HepG2 (cell line): ENCODE results near the gene SLC34A3. TPM values are rescaled to one million over a fixed set of nuclear protein-coding genes. Genes with fewer than 3 reads are reported as not detected.

Source experiments
- BRD4 ChIP-seq: sonication (generic); formaldehyde crosslinking; IDR thresholded peaks from 2 replicates; pipeline ENCODE4 v1.4.0; 2020; ENCODE audit warnings: missing genetic modification reagents
- EHMT2 ChIP-seq: fragments of 200-600 bp; sonication (generic); IDR thresholded peaks from 2 replicates; pipeline ENCODE4 v1.7.0; 2017; ENCODE audit warnings: antibody characterized with exemption, low read depth, low read length, borderline replicate concordance
- FUBP1 ChIP-seq: sonication (generic); formaldehyde crosslinking; IDR thresholded peaks from 2 replicates; pipeline ENCODE4 v1.5.1; 2020; ENCODE audit warnings: missing genetic modification reagents, mild to moderate bottlenecking, borderline replicate concordance
- GATAD2A ChIP-seq: IDR thresholded peaks from 2 replicates; pipeline ENCODE4 v1.6.1; 2016
- HBP1 ChIP-seq: IDR thresholded peaks from 2 replicates; pipeline ENCODE4 v1.6.1; 2016; ENCODE audit warnings: low read depth, control low read depth
- JUN ChIP-seq: sonication (generic); formaldehyde crosslinking; IDR thresholded peaks from 2 replicates; pipeline ENCODE4 v1.4.0; 2020; ENCODE audit warnings: mild to moderate bottlenecking, missing genetic modification reagents
- KDM2A ChIP-seq: sonication (generic); formaldehyde crosslinking; IDR thresholded peaks from 2 replicates; pipeline ENCODE4 v1.4.0; 2020; ENCODE audit warnings: low read depth, missing genetic modification reagents, borderline replicate concordance
- KLF12 ChIP-seq: sonication (generic); formaldehyde crosslinking; IDR thresholded peaks from 2 replicates; pipeline ENCODE4 v1.4.0; 2020; ENCODE audit warnings: missing genetic modification reagents, borderline replicate concordance
- MAFG ChIP-seq: sonication (generic); formaldehyde crosslinking; IDR thresholded peaks from 2 replicates; pipeline ENCODE4 v1.5.1; 2020; ENCODE audit warnings: mild to moderate bottlenecking, missing genetic modification reagents
- NR3C1 ChIP-seq: sonication (generic); formaldehyde crosslinking; IDR thresholded peaks from 2 replicates; pipeline ENCODE4 v1.4.0; 2020; ENCODE audit warnings: missing genetic modification reagents
- RNF2 ChIP-seq: fragments of 450-650 bp; conservative IDR thresholded peaks from 2 replicates; pipeline ENCODE4 v1.6.1; 2016; ENCODE audit warnings: low read depth
- SMAD9 ChIP-seq: sonication (generic); formaldehyde crosslinking; IDR thresholded peaks from 2 replicates; pipeline ENCODE4 v1.5.1; 2020; ENCODE audit warnings: mild to moderate bottlenecking, missing genetic modification reagents
- SNAPC2 ChIP-seq: sonication (generic); formaldehyde crosslinking; IDR thresholded peaks from 2 replicates; pipeline ENCODE4 v1.8.1; 2022; ENCODE audit warnings: mild to moderate bottlenecking, missing genetic modification reagents
- SOX6 ChIP-seq, 2 experiments: fragments of 450-650 bp in 1 of 2; sonication (generic) in 1 of 2; formaldehyde crosslinking in 1 of 2; IDR thresholded peaks; 2 replicates each; pipeline versions ENCODE4 v1.4.0 to v1.6.1; 2017 to 2020; ENCODE audit warnings: antibody characterized with exemption in 1 of 2, mild to moderate bottlenecking in 1 of 2, missing genetic modification reagents in 1 of 2
- TBL1XR1 ChIP-seq: fragments of 150-350 bp; IDR thresholded peaks from 2 replicates; pipeline ENCODE4 v1.6.1; 2014; ENCODE audit warnings: borderline replicate concordance, low read length; ENCODE audit not compliant: partially characterized antibody
- U2AF2 ChIP-seq: fragments of 200-400 bp; formaldehyde crosslinking; IDR thresholded peaks from 2 replicates; pipeline ENCODE4 v1.6.1; 2017; ENCODE audit warnings: low read depth, mild to moderate bottlenecking, low read length
- ZBTB26 ChIP-seq: IDR thresholded peaks from 2 replicates; pipeline ENCODE4 v1.6.1; 2016; ENCODE audit warnings: missing compliant biosample characterization, missing genetic modification reagents, borderline replicate concordance
- ZBTB49 ChIP-seq: sonication (generic); formaldehyde crosslinking; IDR thresholded peaks from 2 replicates; pipeline ENCODE4 v1.4.0; 2020; ENCODE audit warnings: missing genetic modification reagents, borderline replicate concordance
- ZBTB8A ChIP-seq: sonication (generic); formaldehyde crosslinking; IDR thresholded peaks from 2 replicates; pipeline ENCODE4 v1.4.0; 2020; ENCODE audit warnings: mild to moderate bottlenecking, low read depth, missing genetic modification reagents, borderline replicate concordance
- ZMYM3 ChIP-seq: sonication (generic); formaldehyde crosslinking; IDR thresholded peaks from 2 replicates; pipeline ENCODE4 v1.5.1; 2020; ENCODE audit warnings: mild to moderate bottlenecking, missing genetic modification reagents
- ZNF136 ChIP-seq: sonication (generic); formaldehyde crosslinking; IDR thresholded peaks from 2 replicates; pipeline ENCODE4 v1.8.1; 2022; ENCODE audit warnings: low read depth, mild to moderate bottlenecking, moderate library complexity, missing genetic modification reagents
- ZNF367 ChIP-seq: sonication (generic); formaldehyde crosslinking; IDR thresholded peaks from 2 replicates; pipeline ENCODE4 v1.4.0; 2020; ENCODE audit warnings: missing genetic modification reagents, borderline replicate concordance
- ZNF577 ChIP-seq: sonication (generic); formaldehyde crosslinking; IDR thresholded peaks from 2 replicates; pipeline ENCODE4 v1.4.0; 2020; ENCODE audit warnings: mild to moderate bottlenecking, low read depth, missing genetic modification reagents, borderline replicate concordance
- ZNF841 ChIP-seq: sonication (generic); formaldehyde crosslinking; IDR thresholded peaks from 2 replicates; pipeline ENCODE4 v1.8.1; 2023; ENCODE audit warnings: missing genetic modification reagents, borderline replicate concordance
- polyA plus RNA-seq, 8 experiments: library from polyadenylated mRNA; depleted of rRNA in 3 of 8; stranded (reverse) in 7 of 8; unstranded in 1 of 8; fragments of >200 nt; fragmentation: Illumina TruSeq in 4 of 8; extraction: Trizol in 4 of 8; gene quantifications; 2 replicates each; pipeline versions ENCODE4 v1.2.1 to v1.2.3, GENCODE V29; 2011 to 2016; ENCODE audit warnings: low read depth in 4 of 8, missing spikeins in 1 of 8, mixed read lengths in 1 of 8; ENCODE audit not compliant: insufficient read depth in 1 of 8
- total RNA-seq, 5 experiments: library from RNA; depleted of rRNA; stranded (reverse); fragments of >200 nt; fragmentation: Illumina TruSeq; extraction: Trizol; gene quantifications; 2 replicates each; pipeline ENCODE4 v1.2.3, GENCODE V29; 2016; ENCODE audit warnings: low read depth in 1 of 5

SLC34A3 gene
- total and polyA plus RNA-seq, 2 of the 13 experiments (the other 11 are each of a cell fraction or from before 2014, with no cell fraction given), result 0.07 to 1.0 TPM

- TF ChIP-seq ZBTB49 (no peak), KLF12 (CRISPR knock-in tag) (0 out of 2 replicates have a peak, but pooled peaks have one; percentile 46), ZBTB26 (no peak), MAFG (no peak), SMAD9 (no peak), ZBTB8A (no peak), NR3C1 (no peak), BRD4 (CRISPR knock-in tag) (no peak), ZNF841 (CRISPR knock-in tag) (no peak), ZNF136 (CRISPR knock-in tag) (no peak), KDM2A (CRISPR knock-in tag) (no peak; the same call in 1 of the 2 replicates), EHMT2 (no peak), RNF2 (no peak), FUBP1 (no peak), TBL1XR1 (no peak), U2AF2 (no peak), SOX6 (IDR thresholded peaks at IDR 0.05) (no peak), SOX6 (CRISPR knock-in tag; IDR thresholded peaks at IDR 0.05) (peak; percentile 59), JUN (CRISPR knock-in tag) (no peak), HBP1 (CRISPR knock-in tag) (0 out of 2 replicates have a peak, but pooled peaks have one; percentile 33), ZNF577 (CRISPR knock-in tag) (no peak), ZNF367 (CRISPR knock-in tag) (no peak), GATAD2A (CRISPR knock-in tag) (0 out of 2 replicates have a peak, but pooled peaks have one; percentile 18), ZMYM3 (CRISPR knock-in tag) (no peak), SNAPC2 (CRISPR knock-in tag) (no peak)
Measured at GRCh38 chr9:137221506-137222111, 9.1 kb upstream of the SLC34A3 start (continued).
